ENCODE data around the gene ADAMTS19.

The ADAMTS19 gene

DNA sequence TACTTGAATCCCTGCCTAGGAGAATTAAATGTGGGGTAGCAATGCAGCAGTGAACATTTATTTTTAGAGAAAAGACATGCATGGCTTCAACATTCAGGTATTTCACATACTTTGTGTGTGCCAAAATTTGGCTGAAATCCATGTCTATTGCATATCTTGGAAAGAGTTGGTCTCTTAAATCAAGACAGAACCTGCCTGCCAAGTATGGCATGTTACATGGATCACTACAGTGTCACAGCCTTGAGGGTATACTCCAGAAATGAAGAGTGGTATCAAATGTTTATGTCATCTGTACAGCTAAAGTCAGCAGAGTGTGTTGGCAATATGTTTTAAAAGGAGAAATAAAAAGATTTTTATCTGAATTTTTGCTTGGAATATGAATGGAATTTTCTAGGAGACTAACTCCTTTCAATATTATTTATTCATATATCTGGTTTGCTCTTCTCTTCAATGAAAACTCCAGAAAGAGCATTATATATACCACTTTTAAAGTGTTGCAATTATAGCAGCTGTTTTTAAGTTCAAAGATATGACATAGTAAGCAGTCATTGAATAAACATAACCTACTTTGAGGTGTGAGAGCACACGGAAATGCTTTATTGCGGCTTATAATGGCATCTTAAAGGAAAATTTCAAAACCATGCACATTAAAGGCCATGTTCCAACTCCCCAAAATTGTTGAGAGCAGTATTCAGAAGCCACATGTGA, 192.4 kb downstream of the ADAMTS19 start:
- TF ChIP-seq CTCF (IDR thresholded peaks at IDR 0.05; ENCODE audit: borderline replicate concordance, insufficient read depth, low read depth, low read length): no peak

GRCh38 chr5:129653057-129653375, 192.9 kb downstream of the ADAMTS19 start:
- H3K4me3 ChIP-seq (ENCODE audit: low read depth, low read length): no peak overlapping the region
- no peak for TF ChIP-seq CTCF (IDR thresholded peaks at IDR 0.05; ENCODE audit: borderline replicate concordance, insufficient read depth, low read depth, low read length)

More for the DNA sequence above, 192.4 kb downstream of the ADAMTS19 start:
- H3K4me3 ChIP-seq (ENCODE audit: low read depth, low read length): no peak overlapping the region

GRCh38 chr5:129653442-129653841, 193.3 kb downstream of the ADAMTS19 start:
- TF ChIP-seq CTCF (IDR thresholded peaks at IDR 0.05; ENCODE audit: borderline replicate concordance, insufficient read depth, low read depth, low read length): no peak
- no peak overlapping the region for H3K4me3 ChIP-seq (ENCODE audit: low read depth, low read length)

DNA sequence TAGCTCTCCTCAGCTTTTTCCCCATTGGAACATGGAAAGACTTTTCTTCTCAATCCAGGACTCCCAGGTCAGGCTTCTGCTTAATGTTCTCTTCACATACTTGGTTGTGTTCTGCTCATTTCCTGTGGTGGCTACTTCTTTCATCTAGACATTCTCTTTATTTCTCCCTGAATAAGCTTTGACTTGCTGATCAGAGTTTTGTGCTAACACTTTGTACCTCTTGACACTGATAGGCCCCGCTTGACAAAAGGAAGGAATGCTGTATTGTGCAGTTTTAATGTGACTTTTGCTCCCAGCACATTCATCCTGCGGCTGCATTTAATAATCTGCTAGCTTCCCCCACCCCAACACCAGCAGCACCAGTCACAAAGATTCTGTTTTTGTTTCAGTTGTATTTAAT, 196.9 kb downstream of the ADAMTS19 start:
- TF ChIP-seq CTCF (IDR thresholded peaks at IDR 0.05; ENCODE audit: borderline replicate concordance, insufficient read depth, low read depth, low read length): no peak
- H3K4me3 ChIP-seq (ENCODE audit: low read depth, low read length): no peak overlapping the region

DNA sequence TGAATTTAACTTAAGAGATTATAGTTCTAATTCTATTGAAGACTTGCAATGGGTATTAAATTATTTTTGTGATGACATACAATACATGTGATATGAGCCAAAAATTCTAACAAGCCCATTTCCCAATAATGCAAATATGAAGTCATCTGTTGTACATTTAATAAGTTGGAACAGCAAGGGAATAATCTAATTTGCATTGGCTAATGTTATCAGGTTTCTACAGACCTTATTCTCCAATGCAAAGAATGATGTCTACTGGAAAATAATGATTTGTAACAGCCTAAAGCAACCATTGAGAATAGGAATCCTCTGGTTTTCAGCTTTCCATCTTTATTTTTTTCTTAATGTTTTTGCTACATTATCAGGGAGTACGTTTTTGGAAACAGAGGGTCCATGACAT, 198.7 kb downstream of the ADAMTS19 start:
- H3K4me3 ChIP-seq (ENCODE audit: low read depth, low read length): no peak overlapping the region
- TF ChIP-seq CTCF (IDR thresholded peaks at IDR 0.05; ENCODE audit: borderline replicate concordance, insufficient read depth, low read depth, low read length): no peak

- H3K4me3 ChIP-seq (ENCODE audit: low read depth, low read length): no peak overlapping the region
- TF ChIP-seq CTCF (IDR thresholded peaks at IDR 0.05; ENCODE audit: borderline replicate concordance, insufficient read depth, low read depth, low read length): no peak
Observed at GRCh38 chr5:129661366-129662035, 201.4 kb downstream of the ADAMTS19 start.

DNA sequence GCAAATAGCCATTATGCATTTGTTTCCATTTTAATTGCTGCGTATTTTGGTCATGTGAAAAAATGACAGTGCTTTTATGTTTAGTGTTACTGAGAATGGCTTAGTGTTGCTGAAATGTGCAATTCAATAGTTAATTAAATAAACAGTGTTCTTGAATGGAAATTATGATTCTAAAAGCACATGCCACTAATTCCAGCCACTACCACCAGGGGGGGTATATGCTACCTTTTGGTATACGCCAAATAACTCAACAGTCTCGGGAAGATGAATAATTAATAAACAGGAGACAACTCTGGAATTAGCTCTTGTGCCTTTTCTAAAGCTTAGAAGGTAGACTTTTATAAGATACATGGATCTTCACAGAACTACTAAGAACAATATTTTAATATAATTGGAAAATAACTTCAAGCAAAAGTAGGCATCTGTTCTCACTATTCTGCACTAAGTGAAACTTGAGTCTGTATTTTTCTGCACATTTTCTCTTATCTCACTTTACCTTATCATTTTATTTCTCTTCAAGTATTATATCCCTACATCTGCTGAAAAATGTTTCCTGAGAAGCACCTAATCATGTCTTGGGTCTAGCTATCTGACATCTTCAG, 204.3 kb downstream of the ADAMTS19 start:
- no peak overlapping the region for H3K4me3 ChIP-seq (ENCODE audit: low read depth, low read length)
- TF ChIP-seq CTCF (IDR thresholded peaks at IDR 0.05; ENCODE audit: borderline replicate concordance, insufficient read depth, low read depth, low read length): peak; percentile 64
